Activated CD8-positive, alpha-beta T cell treated with anti-CD3 and anti-CD28 coated beads for 36 hours (primary cell): Measurements from ENCODE around the gene UBE3C. TPM values are rescaled to one million over a fixed set of nuclear protein-coding genes. Genes with fewer than 3 reads are reported as not detected.

Experiments used
- ATAC-seq: fragments of 200-7000 bp; cut with Tn5 transposase; one replicate; pipeline ENCODE4 v1.10.0; 2021; ENCODE audit warnings: mild to moderate bottlenecking, moderate library complexity
- CTCF ChIA-PET: fragments of 350-600 bp; sonication (Branson Sonifier 250); formaldehyde crosslinking; loops from one replicate; lab custom pipeline; 2021; ENCODE audit warnings: antibody characterized with exemption; lab: Charles Lee
- POLR2A ChIA-PET: fragments of 350-600 bp; sonication (Branson Sonifier 250); formaldehyde crosslinking; loops from one replicate; lab custom pipeline; 2021; ENCODE audit warnings: antibody characterized with exemption; lab: Charles Lee
- DNase-seq: peaks from one replicate; pipeline ENCODE4 v3.0.0-alpha.2; 2020
- H3K27ac Mint-ChIP-seq: one replicate; pipeline ENCODE4 v1.8.0; 2021; ENCODE audit warnings: mild to moderate bottlenecking, mixed read lengths
- H3K27me3 Mint-ChIP-seq: one replicate; pipeline ENCODE4 v1.8.0; 2021; ENCODE audit warnings: mixed read lengths
- H3K36me3 Mint-ChIP-seq: one replicate; pipeline ENCODE4 v1.8.0; 2021; ENCODE audit warnings: low read depth, mixed read lengths
- H3K4me1 Mint-ChIP-seq: one replicate; pipeline ENCODE4 v1.8.0; 2021; ENCODE audit warnings: low read depth, mixed read lengths
- H3K4me3 Mint-ChIP-seq: one replicate; pipeline ENCODE4 v1.8.0; 2021; ENCODE audit warnings: mild to moderate bottlenecking, moderate library complexity, mixed read lengths
- H3K9me3 Mint-ChIP-seq: one replicate; pipeline ENCODE4 v1.8.0; 2021; ENCODE audit warnings: mixed read lengths
- intact Hi-C: fragments of 100-400 bp; cut with micrococcal nuclease; formaldehyde crosslinking; loops from one replicate; pipeline ENCODE4 v1.10.0; 2022
- total RNA-seq, 2 experiments: library from RNA; stranded (reverse); gene quantifications; one replicate each; pipeline ENCODE4 v1.2.3, GENCODE V29; 2021
- TF ChIP-seq, protein P1 (sequence below): fragments of 200-600 bp; IDR thresholded peaks from one replicate; pipeline ENCODE4 v1.8.0; 2022; ENCODE audit warnings: antibody characterized with exemption, mild to moderate bottlenecking

Gene UBE3C
- total RNA-seq, 2 experiments from 2014 or later: 59.0 to 59.6 TPM

DNA sequence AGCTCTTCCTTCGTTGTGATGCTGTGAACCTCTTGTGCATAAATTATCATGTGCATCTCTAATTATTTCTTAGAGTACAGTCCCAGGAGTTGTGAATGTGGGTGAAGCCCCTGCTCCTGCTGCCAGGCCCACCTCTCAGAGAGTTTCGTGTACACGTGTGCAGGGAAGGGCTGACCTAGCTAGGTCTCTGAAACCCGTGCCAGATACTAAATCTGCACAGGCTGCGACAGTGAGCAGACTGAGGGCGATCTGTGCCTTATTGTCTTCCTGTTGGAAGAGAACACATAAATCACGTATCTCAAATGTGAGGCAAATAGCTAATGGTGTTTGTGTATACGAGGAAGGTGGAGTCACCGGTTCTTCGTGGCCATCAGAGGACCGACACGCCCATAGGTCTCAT is 126.3 kb downstream of the UBE3C start:
- Mint-ChIP-seq H3K27me3 (no peaks in the 10 kb centered on the region), H3K9me3 (no peaks in the 10 kb centered on the region), H3K36me3 (peaks cover 31% of the 10 kb centered on the region), H3K4me3 (no peak overlapping the region), H3K4me1 (no peaks in the 10 kb centered on the region), H3K27ac (no peak overlapping the region)
- intact Hi-C loops: no loop called here
- CTCF ChIA-PET: interaction anchor here (1.3 to 1.5 kb wide), 2 partner anchors 9 to 14 kb away, joined by 5 to 10 read pairs; no protein-coding TSS in a partner anchor
- POLR2A ChIA-PET: interaction anchor here (0.6 kb wide), 1 partner anchor 246 kb away, joined by 3 read pairs; no protein-coding TSS in a partner anchor
- no peak for ATAC-seq
- TF ChIP-seq, protein P1, sequence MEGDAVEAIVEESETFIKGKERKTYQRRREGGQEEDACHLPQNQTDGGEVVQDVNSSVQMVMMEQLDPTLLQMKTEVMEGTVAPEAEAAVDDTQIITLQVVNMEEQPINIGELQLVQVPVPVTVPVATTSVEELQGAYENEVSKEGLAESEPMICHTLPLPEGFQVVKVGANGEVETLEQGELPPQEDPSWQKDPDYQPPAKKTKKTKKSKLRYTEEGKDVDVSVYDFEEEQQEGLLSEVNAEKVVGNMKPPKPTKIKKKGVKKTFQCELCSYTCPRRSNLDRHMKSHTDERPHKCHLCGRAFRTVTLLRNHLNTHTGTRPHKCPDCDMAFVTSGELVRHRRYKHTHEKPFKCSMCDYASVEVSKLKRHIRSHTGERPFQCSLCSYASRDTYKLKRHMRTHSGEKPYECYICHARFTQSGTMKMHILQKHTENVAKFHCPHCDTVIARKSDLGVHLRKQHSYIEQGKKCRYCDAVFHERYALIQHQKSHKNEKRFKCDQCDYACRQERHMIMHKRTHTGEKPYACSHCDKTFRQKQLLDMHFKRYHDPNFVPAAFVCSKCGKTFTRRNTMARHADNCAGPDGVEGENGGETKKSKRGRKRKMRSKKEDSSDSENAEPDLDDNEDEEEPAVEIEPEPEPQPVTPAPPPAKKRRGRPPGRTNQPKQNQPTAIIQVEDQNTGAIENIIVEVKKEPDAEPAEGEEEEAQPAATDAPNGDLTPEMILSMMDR: no peak
- no peak for DNase-seq

DNA sequence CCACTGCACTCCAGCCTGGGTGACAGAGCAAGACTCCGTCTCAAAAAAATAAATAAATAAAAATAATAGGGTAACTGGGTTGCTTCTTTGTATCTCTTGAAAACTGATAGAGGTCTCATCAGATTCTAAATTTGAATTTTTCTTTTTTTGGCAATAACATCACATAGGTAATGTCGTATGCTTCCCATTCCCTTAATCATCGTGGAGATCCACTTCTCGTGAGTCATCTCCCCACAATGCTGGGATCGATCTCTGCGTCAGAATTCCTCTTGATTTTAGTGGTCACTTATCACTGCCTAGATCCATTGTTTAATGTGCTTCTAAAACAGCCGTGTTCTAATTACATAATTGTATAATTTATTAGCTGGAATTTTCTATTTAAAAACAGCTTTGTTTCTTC is 127.5 kb downstream of the UBE3C start:
- H3K4me1 Mint-ChIP-seq: no peaks in the 10 kb centered on the region
- H3K4me3 Mint-ChIP-seq: no peak overlapping the region
- H3K27me3 Mint-ChIP-seq: no peaks in the 10 kb centered on the region
- intact Hi-C loops: no loop called here
- no peaks in the 10 kb centered on the region for H3K9me3 Mint-ChIP-seq
- DNase-seq (no peak), ATAC-seq (no peak)
- ChIA-PET POLR2A (no interaction called here), CTCF (interaction anchor here (4.0 kb wide), 1 partner anchor 15 kb away, joined by 15 read pairs; no protein-coding TSS in a partner anchor)
- no peak overlapping the region for H3K27ac Mint-ChIP-seq
- TF ChIP-seq, protein P1: no peak
- peaks cover 23% of the 10 kb centered on the region for H3K36me3 Mint-ChIP-seq

DNA sequence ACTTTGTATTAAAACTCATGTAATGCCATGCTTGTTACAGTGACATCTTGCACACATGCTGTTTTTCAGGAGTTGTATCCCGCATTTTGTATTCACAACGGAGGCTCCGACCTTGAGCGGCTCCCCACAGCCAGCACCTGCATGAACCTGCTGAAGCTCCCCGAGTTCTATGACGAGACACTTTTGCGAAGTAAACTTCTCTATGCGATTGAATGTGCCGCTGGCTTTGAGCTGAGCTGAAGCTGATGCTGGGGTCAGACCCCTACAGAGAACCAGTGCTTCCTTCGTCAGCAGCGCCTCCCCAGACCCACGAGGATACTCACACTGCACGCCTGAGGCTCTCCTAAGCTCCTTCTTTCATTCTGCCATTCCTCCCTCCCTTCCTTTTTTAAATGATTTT is 128.8 kb downstream of the UBE3C start:
- no peak overlapping the region for H3K4me3 Mint-ChIP-seq
- ChIA-PET CTCF (interaction anchor here (4.0 kb wide), 1 partner anchor 16 kb away, joined by 15 read pairs; no protein-coding TSS in a partner anchor), POLR2A (no interaction called here)
- H3K4me1 Mint-ChIP-seq: no peaks in the 10 kb centered on the region
- intact Hi-C loops: no loop called here
- no peak overlapping the region for H3K27ac Mint-ChIP-seq
- DNase-seq (no peak), ATAC-seq (no peak)
- H3K36me3 Mint-ChIP-seq: peaks cover 23% of the 10 kb centered on the region
- no peaks in the 10 kb centered on the region for H3K9me3 Mint-ChIP-seq
- no peaks in the 10 kb centered on the region for H3K27me3 Mint-ChIP-seq
- TF ChIP-seq, protein P1: no peak

DNA sequence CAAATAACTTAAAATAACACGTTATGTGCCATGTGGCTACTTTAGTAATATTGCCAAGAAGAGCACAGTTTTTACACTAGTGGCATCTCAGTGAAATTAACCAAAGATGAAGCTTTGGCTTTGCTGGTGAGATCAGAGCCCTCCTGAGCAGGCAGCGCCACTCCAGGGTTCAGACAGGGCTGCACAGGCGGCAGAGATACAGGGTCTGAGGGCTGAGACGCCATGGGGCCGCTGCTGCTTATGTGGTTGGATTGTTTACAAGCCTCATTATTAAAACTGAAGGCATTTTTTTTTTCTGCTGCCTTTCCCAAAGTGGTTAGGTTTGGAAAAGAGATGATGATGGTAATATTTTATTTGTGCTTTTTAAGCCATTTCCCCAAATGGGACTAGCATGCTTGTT is 129.2 kb downstream of the UBE3C start:
- POLR2A ChIA-PET: no interaction called here
- ATAC-seq: no peak
- intact Hi-C loops: no loop called here

DNA sequence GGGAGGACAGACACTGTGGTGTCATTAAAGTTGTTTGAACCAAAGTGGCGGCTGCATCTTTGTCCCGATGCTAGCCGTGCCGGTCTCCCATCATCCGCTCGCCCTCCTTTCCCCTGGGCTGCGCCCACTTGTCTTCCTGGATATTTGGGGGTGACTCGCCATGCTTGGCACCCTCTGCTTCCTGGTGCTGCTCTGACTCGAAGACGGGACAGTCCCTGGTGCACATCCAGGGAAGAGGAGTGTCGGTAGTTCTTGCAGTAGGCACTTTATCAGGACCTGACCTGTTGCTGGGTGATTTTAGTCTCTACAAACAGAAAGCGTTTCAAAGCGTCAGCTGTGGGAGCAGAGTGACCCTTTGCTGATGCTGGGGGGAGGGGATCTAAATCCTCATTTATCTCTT is 129.8 kb downstream of the UBE3C start:
- Mint-ChIP-seq H3K27ac (no peak overlapping the region), H3K4me3 (no peak overlapping the region)
- POLR2A ChIA-PET: no interaction called here

More for the DNA sequence above, 129.2 kb downstream of the UBE3C start:
- H3K9me3 Mint-ChIP-seq: no peaks in the 10 kb centered on the region
- no peak for DNase-seq
- H3K27ac Mint-ChIP-seq: no peak overlapping the region
- no peaks in the 10 kb centered on the region for H3K27me3 Mint-ChIP-seq
- no peaks in the 10 kb centered on the region for H3K4me1 Mint-ChIP-seq
- TF ChIP-seq, protein P1: no peak
- H3K36me3 Mint-ChIP-seq: peaks cover 20% of the 10 kb centered on the region
- CTCF ChIA-PET: interaction anchor here (4.0 kb wide), 1 partner anchor 17 kb away, joined by 15 read pairs; no protein-coding TSS in a partner anchor
- no peak overlapping the region for H3K4me3 Mint-ChIP-seq

More for the DNA sequence above, 129.8 kb downstream of the UBE3C start:
- Mint-ChIP-seq H3K36me3 (peaks cover 19% of the 10 kb centered on the region), H3K9me3 (no peaks in the 10 kb centered on the region), H3K27me3 (no peaks in the 10 kb centered on the region), H3K4me1 (no peaks in the 10 kb centered on the region)
- no peak for DNase-seq
- intact Hi-C loops: no loop called here
- TF ChIP-seq, protein P1: no peak
- ATAC-seq: no peak
- CTCF ChIA-PET: interaction anchor here (1.6 to 4.0 kb wide), 2 partner anchors 17 to 26 kb away, joined by 3 to 15 read pairs; no protein-coding TSS in a partner anchor
